ENCODE data around the gene CTNNB1. TPM values are rescaled to one million over a fixed set of nuclear protein-coding genes. Genes with fewer than 3 reads are reported as not detected.
A peak's percentile ranks its signal among the peaks of the same experiment; 100 is the strongest.

The CTNNB1 gene
- total RNA-seq, 1 experiment from 2014 or later = 530 TPM

GRCh38 chr3:41219424-41219823 is 20.1 kb downstream of the CTNNB1 start:
- no peak for DNase-seq (ENCODE audit: low read depth)

GRCh38 chr3:41220906-41221677 is 21.8 kb downstream of the CTNNB1 start:
- DNase-seq (ENCODE audit: low read depth) = no peak

- no peak for DNase-seq (ENCODE audit: low read depth)
These were observed 22.7 kb downstream of the CTNNB1 start for GRCh38 chr3:41222012-41222411.

GRCh38 chr3:41222501-41222900 is 23.2 kb downstream of the CTNNB1 start:
- DNase-seq (ENCODE audit: low read depth) = no peak

- DNase-seq (ENCODE audit: low read depth) = no peak
These were observed 23.8 kb downstream of the CTNNB1 start for GRCh38 chr3:41223078-41223477.

- no peak for DNase-seq (ENCODE audit: low read depth)
These were observed 24.4 kb downstream of the CTNNB1 start for GRCh38 chr3:41223691-41224090.

- peak; percentile 91 for DNase-seq (ENCODE audit: low read depth)
These were observed 25.0 kb downstream of the CTNNB1 start for GRCh38 chr3:41224120-41224806.

GRCh38 chr3:41234823-41235721 is 35.8 kb downstream of the CTNNB1 start:
- peak; percentile 38 for DNase-seq (ENCODE audit: low read depth)

- DNase-seq (ENCODE audit: low read depth) = no peak
These were observed 36.9 kb downstream of the CTNNB1 start for GRCh38 chr3:41236228-41236627.

- no peak for DNase-seq (ENCODE audit: low read depth)
These were observed 38.6 kb downstream of the CTNNB1 start for GRCh38 chr3:41237907-41238306.

GRCh38 chr3:41239587-41239986 is 40.3 kb downstream of the CTNNB1 start:
- DNase-seq (ENCODE audit: low read depth) = peak; percentile 50

- no peak for DNase-seq (ENCODE audit: low read depth)
These were observed 41.9 kb downstream of the CTNNB1 start for GRCh38 chr3:41241161-41241560.

GRCh38 chr3:41241800-41242571 is 42.7 kb downstream of the CTNNB1 start:
- DNase-seq (ENCODE audit: low read depth) = no peak

GRCh38 chr3:41243183-41243582 is 43.9 kb downstream of the CTNNB1 start:
- no peak for DNase-seq (ENCODE audit: low read depth)

- no peak for DNase-seq (ENCODE audit: low read depth)
These were observed 45.5 kb downstream of the CTNNB1 start for GRCh38 chr3:41244620-41245336.

GRCh38 chr3:41247055-41248004 is 48.0 kb downstream of the CTNNB1 start:
- no peak for DNase-seq (ENCODE audit: low read depth)

- DNase-seq (ENCODE audit: low read depth) = no peak
These were observed 49.2 kb downstream of the CTNNB1 start for GRCh38 chr3:41248525-41248924.

- no peak for DNase-seq (ENCODE audit: low read depth)
These were observed 50.0 kb downstream of the CTNNB1 start for GRCh38 chr3:41249318-41249717.

GRCh38 chr3:41250825-41251224 is 51.5 kb downstream of the CTNNB1 start:
- no peak for DNase-seq (ENCODE audit: low read depth)
